ENCODE data around the gene UBE4A. TPM values are rescaled to one million over a fixed set of nuclear protein-coding genes. Genes with fewer than 3 reads are reported as not detected.

Gene UBE4A
- total RNA-seq, 1 experiment from 2014 or later: 29.7 TPM

GRCh38 chr11:118322721-118323120 is 36.7 kb upstream of the UBE4A start:
- H3K27me3 ChIP-seq (replicated peaks): no peaks in the 10 kb centered on the region
- no peaks in the 10 kb centered on the region for H3K36me3 ChIP-seq
- DNase-seq (ENCODE audit: low read depth in 1 of 2, low spot score in 2 of 2): no peak
- no peak overlapping the region for H3K27ac ChIP-seq
- H3K4me3 ChIP-seq: no peak overlapping the region
- H3K9me3 ChIP-seq (replicated peaks): no peaks in the 10 kb centered on the region
- no peaks in the 10 kb centered on the region for H3K4me1 ChIP-seq (replicated peaks)

GRCh38 chr11:118325283-118325682 is 34.1 kb upstream of the UBE4A start:
- Histone ChIP-seq H3K9me3 (replicated peaks) (no peaks in the 10 kb centered on the region), H3K27me3 (replicated peaks) (no peaks in the 10 kb centered on the region), H3K27ac (no peak overlapping the region), H3K4me1 (replicated peaks) (no peaks in the 10 kb centered on the region), H3K36me3 (no peaks in the 10 kb centered on the region), H3K4me3 (no peak overlapping the region)
- DNase-seq (ENCODE audit: low read depth in 1 of 2, low spot score in 2 of 2): no peak

DNA sequence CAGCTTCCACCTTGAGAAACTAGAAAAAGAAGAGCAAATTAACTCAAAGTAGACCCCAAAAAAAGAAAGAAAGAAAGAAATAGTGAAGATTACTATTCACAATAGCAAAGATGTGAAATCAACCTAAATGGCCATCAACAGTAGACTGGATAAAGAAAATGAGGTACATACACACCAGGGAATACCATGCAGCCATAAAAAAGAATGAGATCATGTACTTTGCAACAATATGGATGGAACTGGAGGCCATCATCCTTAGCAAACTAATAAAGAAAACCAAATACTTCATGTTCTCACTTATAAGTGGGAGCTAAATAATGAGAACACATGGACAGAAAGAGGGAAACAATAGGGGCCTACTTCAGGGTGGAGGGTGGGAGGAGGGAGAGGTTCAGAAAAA is 30.7 kb upstream of the UBE4A start:
- Histone ChIP-seq H3K36me3 (no peaks in the 10 kb centered on the region), H3K27ac (no peak overlapping the region), H3K9me3 (replicated peaks) (no peaks in the 10 kb centered on the region), H3K4me1 (replicated peaks) (no peaks in the 10 kb centered on the region), H3K27me3 (replicated peaks) (no peaks in the 10 kb centered on the region), H3K4me3 (no peak overlapping the region)
- no peak for DNase-seq (ENCODE audit: low read depth in 1 of 2, low spot score in 2 of 2)

DNA sequence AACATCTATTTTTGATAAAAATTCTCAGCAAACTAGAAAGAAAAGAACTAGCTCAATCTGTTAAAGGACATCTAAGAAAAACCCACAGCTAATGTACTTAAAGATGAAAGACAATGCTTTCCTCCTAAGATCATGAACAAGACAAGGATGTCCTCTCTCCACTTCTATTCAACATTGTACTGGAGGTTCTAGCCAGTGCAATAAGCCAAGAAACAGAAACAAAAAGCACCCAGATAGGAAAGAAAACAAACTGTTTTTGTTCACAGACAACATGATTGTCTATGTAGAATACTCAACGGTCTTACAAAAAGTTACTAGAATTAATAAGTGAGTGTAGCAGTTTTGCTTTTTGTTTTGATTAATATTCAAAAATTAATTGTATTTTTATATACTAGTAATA is 24.7 kb upstream of the UBE4A start:
- no peaks in the 10 kb centered on the region for H3K9me3 ChIP-seq (replicated peaks)
- no peaks in the 10 kb centered on the region for H3K36me3 ChIP-seq
- H3K4me3 ChIP-seq: no peak overlapping the region
- no peak overlapping the region for H3K27ac ChIP-seq
- no peaks in the 10 kb centered on the region for H3K27me3 ChIP-seq (replicated peaks)
- DNase-seq (ENCODE audit: low read depth in 1 of 2, low spot score in 2 of 2): no peak
- H3K4me1 ChIP-seq (replicated peaks): no peaks in the 10 kb centered on the region

DNA sequence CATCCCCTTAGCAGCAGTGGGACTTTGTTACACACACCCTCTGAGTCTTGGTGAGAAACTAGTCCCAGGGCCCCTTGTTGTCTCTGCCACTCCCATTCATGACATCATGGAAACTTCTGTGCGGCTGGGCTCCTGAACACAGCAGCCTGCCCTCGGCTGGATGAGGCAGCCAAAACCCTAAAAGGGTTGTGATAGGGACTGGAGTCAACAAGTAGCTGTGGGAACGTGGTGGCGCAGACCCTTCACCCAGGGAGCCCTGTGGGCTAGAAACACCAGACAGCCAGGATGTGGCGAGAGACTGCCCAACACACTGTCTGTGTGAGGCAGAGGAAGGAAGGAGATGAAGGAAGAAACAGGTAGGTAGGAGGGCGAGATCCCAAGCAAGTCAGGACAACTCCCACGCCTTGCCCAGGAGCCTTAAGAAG is 20.8 kb upstream of the UBE4A start:
- no peaks in the 10 kb centered on the region for H3K27me3 ChIP-seq (replicated peaks)
- no peaks in the 10 kb centered on the region for H3K4me1 ChIP-seq (replicated peaks)
- H3K4me3 ChIP-seq: no peak overlapping the region
- H3K27ac ChIP-seq: no peak overlapping the region
- H3K9me3 ChIP-seq (replicated peaks): no peaks in the 10 kb centered on the region
- H3K36me3 ChIP-seq: no peaks in the 10 kb centered on the region
- DNase-seq (ENCODE audit: low read depth in 1 of 2, low spot score in 2 of 2): no peak

DNA sequence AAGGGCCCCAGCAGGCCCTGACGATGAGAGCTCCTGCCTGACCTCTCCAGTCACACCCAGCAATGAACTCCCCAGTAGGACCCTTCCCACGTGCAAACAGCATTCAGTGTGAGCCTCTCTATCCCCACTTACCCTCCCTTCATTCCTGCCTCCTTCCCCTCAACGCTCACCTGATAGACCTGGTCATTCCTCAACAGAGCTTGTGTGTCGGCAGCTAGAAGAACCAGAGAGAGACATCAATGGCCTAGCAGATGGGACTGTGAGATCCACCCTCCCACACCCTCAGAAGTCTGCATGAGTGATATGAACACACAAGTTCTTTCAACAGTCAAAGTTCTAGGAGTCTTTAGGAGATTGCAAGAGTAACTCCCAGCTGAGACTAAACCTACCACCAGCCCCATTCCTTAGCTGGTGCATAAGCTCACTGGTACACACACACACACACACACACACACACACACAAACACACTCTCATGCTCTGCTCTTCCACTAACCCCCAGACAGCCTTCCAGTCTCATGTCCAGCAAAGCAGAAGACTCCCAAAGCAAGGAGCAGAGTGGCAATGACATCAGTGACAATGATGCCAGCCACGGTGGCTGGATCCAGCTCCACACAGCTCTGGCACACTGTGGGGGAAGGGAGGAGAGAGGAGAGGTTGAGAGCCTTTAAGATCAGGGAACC is 20.0 kb upstream of the UBE4A start:
- no peaks in the 10 kb centered on the region for H3K4me1 ChIP-seq (replicated peaks)
- no peak overlapping the region for H3K27ac ChIP-seq
- no peaks in the 10 kb centered on the region for H3K27me3 ChIP-seq (replicated peaks)
- no peak overlapping the region for H3K4me3 ChIP-seq
- no peaks in the 10 kb centered on the region for H3K9me3 ChIP-seq (replicated peaks)
- DNase-seq (ENCODE audit: low read depth in 1 of 2, low spot score in 2 of 2): no peak
- no peaks in the 10 kb centered on the region for H3K36me3 ChIP-seq

DNA sequence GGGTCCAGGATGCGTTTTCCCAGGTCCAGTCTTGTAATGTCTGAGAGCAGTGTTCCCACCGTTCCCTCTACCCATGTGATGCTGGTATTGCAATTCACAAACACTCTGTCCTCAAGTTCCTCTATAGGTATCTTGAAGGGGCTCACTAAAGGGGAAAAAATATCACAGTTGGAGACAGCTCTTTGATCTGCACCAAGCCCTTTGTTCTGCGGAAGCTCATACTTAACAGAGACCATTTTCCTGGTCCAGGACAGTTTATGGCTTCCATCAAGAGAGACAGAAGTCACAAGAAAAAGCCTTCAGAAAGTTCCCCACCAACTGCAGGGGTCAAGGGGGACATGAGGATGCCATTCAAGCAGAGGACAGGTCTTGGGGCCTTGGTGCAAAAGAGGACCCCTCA is 19.0 kb upstream of the UBE4A start:
- H3K27me3 ChIP-seq (replicated peaks): no peaks in the 10 kb centered on the region
- H3K9me3 ChIP-seq (replicated peaks): no peaks in the 10 kb centered on the region
- no peaks in the 10 kb centered on the region for H3K36me3 ChIP-seq
- H3K4me3 ChIP-seq: no peak overlapping the region
- DNase-seq (ENCODE audit: low read depth in 1 of 2, low spot score in 2 of 2): no peak
- H3K4me1 ChIP-seq (replicated peaks): no peaks in the 10 kb centered on the region
- H3K27ac ChIP-seq: no peak overlapping the region

DNA sequence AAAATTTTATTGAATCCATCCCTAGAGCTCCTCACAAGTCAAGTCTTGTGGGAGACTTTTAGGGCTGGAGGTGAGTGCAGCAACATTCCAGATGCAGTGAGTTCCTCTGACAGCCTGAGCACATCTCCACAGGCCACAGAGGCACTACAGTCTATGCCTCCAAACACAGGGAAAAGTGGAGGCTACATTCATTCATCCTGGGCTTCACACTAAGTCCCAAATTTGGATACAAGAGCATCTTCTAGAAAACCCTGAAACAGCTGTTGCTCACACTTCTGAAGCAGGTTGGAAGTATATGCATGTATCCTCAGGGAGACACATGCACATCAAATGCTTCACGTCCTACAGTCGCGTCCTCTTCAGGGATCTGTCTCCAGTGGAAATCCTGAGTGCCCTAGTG is 18.1 kb upstream of the UBE4A start:
- Histone ChIP-seq H3K4me3 (no peak overlapping the region), H3K36me3 (no peaks in the 10 kb centered on the region), H3K9me3 (replicated peaks) (no peaks in the 10 kb centered on the region), H3K27me3 (replicated peaks) (no peaks in the 10 kb centered on the region), H3K4me1 (replicated peaks) (no peaks in the 10 kb centered on the region), H3K27ac (no peak overlapping the region)
- DNase-seq (ENCODE audit: low read depth in 1 of 2, low spot score in 2 of 2): no peak

GRCh38 chr11:118341815-118342489 is 17.4 kb upstream of the UBE4A start:
- Histone ChIP-seq H3K4me1 (replicated peaks) (no peaks in the 10 kb centered on the region), H3K27ac (no peak overlapping the region), H3K36me3 (no peaks in the 10 kb centered on the region), H3K27me3 (replicated peaks) (no peaks in the 10 kb centered on the region), H3K9me3 (replicated peaks) (no peaks in the 10 kb centered on the region), H3K4me3 (no peak overlapping the region)
- DNase-seq (ENCODE audit: low read depth in 1 of 2, low spot score in 2 of 2): no peak

DNA sequence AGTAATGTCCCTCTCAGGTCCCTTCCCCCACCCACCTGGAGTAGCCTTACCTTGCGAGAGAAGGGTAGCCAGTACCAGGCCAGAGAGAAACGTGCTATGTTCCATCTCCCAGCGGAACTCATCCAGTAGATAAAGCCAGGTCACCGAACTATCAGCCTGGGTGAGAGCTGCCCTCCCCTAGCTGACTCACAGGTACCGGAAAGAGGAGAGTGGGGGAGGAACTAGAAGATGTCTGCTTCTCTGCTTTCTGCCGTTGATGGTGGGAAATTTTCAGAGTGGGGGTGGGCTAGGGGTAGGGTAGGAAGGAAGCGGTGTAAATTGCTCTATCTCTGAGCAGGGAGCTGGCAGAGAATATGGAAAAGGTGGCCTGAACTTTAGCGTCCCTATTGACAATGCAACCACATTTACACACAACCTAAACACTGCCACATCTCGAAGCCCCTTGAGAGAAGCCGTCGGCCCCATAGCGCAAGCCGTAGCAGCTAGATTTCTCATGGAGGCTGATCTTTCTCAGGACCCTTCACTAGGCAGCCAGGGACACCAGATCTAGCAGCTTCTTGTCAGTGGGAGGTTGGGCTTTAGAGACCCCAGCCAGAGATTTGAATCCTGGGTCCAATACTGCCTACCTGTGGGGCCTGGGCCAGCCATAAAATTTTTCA is 16.8 kb upstream of the UBE4A start, which contains the start of gene CD3D:
Gene CD3D (minus strand): TSS at position 203 of the 659 bp plus-strand sequence. CDS start 98 bp downstream, at position 105.
- no peak within 1 kb of the TSS for H3K27ac ChIP-seq
- DNase-seq (ENCODE audit: low read depth in 1 of 2, low spot score in 2 of 2): no peak
- H3K4me1 ChIP-seq (replicated peaks): no peaks in the 10 kb centered on the region
- H3K9me3 ChIP-seq (replicated peaks): no peaks in the 10 kb centered on the region
- H3K4me3 ChIP-seq: no peak within 1 kb of the TSS
- no peaks in the 10 kb centered on the region for H3K27me3 ChIP-seq (replicated peaks)
- no peaks in the 10 kb centered on the region for H3K36me3 ChIP-seq

DNA sequence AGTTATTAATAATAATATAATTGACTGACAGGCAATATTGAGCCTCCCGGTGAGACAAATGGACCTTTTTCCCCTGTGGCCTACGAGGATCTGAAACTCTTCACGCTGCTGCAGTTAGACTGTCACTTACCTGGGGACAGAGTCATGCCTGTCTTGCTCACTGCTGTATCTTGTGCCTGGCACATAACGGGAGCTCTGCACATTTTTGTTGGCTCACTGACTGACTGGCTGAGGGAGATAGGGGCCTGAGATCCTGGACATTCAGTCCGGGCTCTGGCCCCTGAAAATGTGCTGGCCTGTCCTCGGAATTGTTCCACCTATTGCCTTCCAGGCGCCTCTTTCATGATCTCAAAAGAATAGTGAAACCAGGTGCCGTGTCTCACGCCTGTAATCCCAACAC is 16.2 kb upstream of the UBE4A start:
- no peaks in the 10 kb centered on the region for H3K9me3 ChIP-seq (replicated peaks)
- no peaks in the 10 kb centered on the region for H3K36me3 ChIP-seq
- no peaks in the 10 kb centered on the region for H3K4me1 ChIP-seq (replicated peaks)
- H3K27ac ChIP-seq: no peak overlapping the region
- no peak overlapping the region for H3K4me3 ChIP-seq
- no peak for DNase-seq (ENCODE audit: low read depth in 1 of 2, low spot score in 2 of 2)
- no peaks in the 10 kb centered on the region for H3K27me3 ChIP-seq (replicated peaks)

DNA sequence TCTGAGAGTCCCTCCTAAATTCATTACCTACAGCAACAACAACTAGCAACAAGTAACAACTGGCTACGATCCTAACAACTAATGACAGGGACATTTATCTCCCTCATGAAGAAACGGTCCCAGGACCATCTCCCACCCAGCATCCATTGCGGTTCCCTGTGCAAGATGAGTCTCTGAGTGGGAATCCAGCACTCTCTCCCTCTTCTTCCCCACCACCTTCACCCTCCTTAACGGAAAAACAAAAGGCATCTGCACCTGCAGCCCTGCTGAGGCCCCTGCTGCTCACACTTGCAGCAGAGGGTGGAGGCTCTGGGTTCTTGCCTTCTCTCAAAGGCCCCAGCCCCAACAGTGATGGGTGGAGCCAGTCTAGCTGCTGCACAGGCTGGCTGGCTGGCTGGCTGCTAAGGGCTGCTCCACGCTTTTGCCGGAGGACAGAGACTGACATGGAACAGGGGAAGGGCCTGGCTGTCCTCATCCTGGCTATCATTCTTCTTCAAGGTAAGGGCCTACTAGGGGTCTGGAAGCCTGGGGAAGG is 15.4 kb upstream of the UBE4A start, which contains the start of gene CD3G:
Gene CD3G (plus strand): TSS at position 364 of the 535 bp plus-strand sequence. CDS start 80 bp downstream, at position 444.
- H3K36me3 ChIP-seq: no peaks in the 10 kb centered on the region
- no peaks in the 10 kb centered on the region for H3K4me1 ChIP-seq (replicated peaks)
- no peak within 1 kb of the TSS for H3K27ac ChIP-seq
- DNase-seq (ENCODE audit: low read depth in 1 of 2, low spot score in 2 of 2): no peak
- H3K9me3 ChIP-seq (replicated peaks): no peaks in the 10 kb centered on the region
- no peak within 1 kb of the TSS for H3K4me3 ChIP-seq
- no peaks in the 10 kb centered on the region for H3K27me3 ChIP-seq (replicated peaks)

GRCh38 chr11:118349475-118349874 is 9.9 kb upstream of the UBE4A start:
- Histone ChIP-seq H3K4me1 (replicated peaks) (no peaks in the 10 kb centered on the region), H3K36me3 (no peaks in the 10 kb centered on the region), H3K4me3 (no peak overlapping the region), H3K27me3 (replicated peaks) (no peaks in the 10 kb centered on the region), H3K27ac (no peak overlapping the region), H3K9me3 (replicated peaks) (no peaks in the 10 kb centered on the region)
- DNase-seq (ENCODE audit: low read depth in 1 of 2, low spot score in 2 of 2): no peak
